GM21367 (cell line): ENCODE results near the gene ID2.

ENCODE experiments used
- ATAC-seq: cut with Tn5 transposase; IDR thresholded peaks from one replicate; pipeline ENCODE4 v1.9.1; 2021; ENCODE audit not compliant: unreplicated experiment

The ID2 gene

GRCh38 chr2:8647462-8647857, 34.4 kb upstream of the ID2 start:
- no peak for ATAC-seq

GRCh38 chr2:8648441-8649213, 33.2 kb upstream of the ID2 start:
- ATAC-seq: no peak

GRCh38 chr2:8649718-8650117, 32.1 kb upstream of the ID2 start:
- no peak for ATAC-seq

- ATAC-seq: no peak
Observed at GRCh38 chr2:8650256-8650655, 31.6 kb upstream of the ID2 start.

GRCh38 chr2:8652774-8653426, 29.0 kb upstream of the ID2 start:
- ATAC-seq: no peak

GRCh38 chr2:8653485-8653884, 28.4 kb upstream of the ID2 start:
- no peak for ATAC-seq

DNA sequence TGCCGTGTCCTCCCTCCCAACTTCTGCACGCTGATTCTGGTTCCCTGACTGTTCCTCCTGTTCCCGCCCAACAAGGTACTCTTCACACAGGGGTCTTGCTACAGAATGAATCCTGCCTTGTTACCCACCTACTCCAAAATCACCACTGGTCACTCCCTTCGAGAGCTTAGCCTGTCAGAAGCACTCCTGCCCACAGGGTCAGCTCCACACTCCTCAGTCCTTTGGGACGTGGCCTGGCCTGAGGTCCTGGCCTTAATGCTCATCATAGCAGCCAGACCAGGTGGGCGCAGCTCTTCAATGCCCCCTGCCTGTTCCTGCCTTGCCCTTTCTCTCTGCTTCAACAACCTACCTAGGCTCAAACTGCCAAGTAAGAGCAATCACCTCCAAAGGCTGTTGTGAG, 27.8 kb upstream of the ID2 start:
- ATAC-seq: no peak

DNA sequence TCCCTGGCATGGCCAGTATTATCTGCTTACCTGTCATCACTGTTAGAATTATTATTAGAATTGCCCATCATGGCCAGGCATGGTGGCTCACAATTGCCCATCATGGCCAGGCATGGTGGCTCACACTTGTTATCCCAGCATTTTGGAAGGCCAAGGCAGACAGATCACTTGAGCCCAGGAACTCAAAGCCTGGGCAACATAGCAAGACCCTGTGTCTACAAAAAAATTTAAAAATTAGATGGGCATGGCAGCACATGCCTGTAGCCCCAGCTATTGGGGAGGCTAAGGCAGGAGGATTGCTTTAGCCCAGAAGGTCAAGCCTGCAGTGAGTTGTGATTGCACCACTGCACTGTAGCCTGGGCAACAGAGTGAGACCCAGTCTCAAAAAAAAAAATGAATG, 27.4 kb upstream of the ID2 start:
- ATAC-seq: no peak

DNA sequence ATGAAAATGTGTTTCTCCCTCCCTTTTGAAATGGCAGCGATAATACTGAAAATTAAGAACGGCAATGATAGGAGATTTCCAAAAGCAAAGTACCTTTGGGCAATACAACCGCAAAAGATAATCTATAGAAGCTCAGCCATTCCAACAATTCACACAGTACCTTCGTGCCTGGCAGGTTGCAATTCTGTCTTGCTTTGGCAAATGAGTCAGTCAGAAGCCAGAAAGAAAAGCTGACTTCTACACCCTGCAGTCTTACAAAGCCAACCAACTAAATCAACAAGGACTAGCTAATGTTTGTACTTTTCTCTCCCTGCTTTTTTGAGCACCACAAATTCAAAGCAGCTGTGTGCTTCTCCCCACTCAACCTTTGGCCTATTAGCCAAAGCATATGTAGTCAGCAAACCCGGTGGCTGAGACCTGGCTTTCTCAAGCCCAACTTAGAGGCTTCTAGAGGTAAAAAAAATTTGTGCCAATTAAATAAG, 25.7 kb upstream of the ID2 start:
- ATAC-seq: no peak

GRCh38 chr2:8656811-8657210, 25.0 kb upstream of the ID2 start:
- no peak for ATAC-seq

DNA sequence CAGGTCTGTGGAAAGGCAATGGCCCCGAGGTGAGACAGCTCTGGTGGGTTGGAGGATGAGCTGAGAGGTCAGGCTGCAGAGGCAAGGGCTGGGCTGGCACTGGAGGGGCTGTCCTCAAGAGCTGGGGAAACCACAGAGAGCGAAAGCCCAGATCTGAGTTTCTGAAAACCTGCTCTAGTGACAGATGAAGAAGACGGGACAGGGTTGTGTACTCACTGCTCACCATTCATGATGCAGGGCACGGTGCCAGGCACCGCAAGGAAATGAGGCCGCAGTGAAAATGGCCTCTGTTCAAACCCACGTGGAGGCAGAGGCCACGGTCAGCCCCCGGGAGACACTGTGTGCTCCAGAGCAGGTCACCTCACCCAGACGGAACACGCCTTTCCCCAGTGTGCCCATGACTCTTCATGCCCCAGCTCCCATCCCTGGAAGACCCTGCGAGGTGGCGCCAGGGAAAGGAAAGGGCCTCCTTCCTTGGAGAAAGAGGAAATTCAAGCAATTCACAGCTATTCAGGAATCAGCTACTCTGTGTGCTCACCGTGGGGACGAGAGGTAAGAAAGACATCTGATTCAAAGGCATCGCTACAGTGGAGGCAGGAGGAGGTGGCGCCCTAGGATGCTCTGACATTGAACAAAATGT, 24.3 kb upstream of the ID2 start:
- no peak for ATAC-seq

DNA sequence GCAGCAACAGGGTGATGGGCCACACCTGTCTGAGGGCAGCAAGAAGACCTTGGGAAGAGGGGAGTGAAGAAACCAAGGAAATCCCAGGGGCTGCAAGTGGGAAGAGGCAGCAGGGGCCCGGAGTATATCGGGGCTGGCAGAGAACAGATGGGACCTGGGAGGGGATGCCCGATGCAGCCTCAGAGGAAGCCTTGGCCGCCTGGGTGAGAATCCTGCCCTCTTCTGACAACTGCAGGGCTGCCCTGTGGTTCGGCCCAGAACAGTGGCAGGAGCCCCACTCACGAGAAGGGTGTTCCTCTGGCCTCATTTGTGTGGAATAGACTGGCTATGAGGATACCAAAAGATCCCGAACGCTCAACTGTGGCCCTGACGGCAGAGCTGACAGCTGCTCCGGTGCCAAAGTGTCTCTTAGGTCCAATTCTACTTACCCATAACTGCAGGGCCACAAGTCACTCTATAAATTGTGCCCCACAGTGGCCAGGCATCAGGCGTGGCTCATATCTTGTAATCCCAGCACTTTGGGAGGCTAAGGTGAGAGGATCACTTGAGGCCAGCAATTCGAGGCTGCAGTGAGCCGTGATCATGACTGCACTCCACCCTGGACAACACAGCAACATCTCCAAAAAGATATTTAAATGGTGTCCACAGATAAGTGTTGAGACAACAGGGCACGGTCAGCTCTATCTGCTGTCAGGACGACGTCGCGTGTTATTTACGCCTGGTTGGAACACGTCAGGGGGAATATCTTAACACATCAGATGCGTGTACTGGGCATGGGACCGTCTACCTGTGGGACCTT, 23.6 kb upstream of the ID2 start:
- ATAC-seq: no peak

GRCh38 chr2:8659092-8659734, 22.6 kb upstream of the ID2 start:
- no peak for ATAC-seq

DNA sequence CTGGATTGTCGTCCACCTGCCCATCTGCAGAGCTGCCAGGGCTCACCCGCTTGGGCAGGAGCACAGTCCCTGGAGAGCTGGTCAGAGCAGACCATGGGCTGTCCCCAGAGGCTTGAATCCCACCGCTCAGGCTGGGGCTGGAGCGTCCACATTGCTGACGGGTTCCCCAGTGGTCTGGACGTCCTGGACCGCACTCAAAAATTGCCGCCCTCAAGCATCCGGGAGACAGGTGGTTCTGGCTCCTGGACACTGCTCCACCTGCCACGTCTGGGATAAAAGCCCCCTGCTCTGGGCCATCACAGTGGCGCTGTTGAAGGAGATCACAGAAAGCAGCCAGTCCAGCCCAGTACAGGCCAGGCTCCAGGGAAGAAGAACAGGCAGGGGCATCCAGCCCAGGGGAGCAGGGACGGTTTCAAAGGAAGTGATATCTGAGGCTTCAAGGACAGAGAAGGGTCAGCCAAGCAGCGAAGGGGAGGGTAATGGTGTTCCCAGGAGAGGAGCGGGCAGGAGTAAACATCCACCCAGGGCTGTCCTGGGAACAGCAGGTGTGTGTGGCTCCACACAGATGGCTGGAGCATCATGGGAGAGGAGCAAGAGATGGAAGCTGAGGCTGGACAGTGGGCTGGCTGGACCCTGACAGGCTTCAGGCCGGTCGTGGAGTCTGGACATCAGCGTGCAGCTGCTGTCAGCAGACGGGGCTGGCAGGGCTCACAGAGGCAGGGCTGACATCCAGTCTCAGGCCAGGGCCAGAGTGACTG, 21.9 kb upstream of the ID2 start:
- no peak for ATAC-seq

DNA sequence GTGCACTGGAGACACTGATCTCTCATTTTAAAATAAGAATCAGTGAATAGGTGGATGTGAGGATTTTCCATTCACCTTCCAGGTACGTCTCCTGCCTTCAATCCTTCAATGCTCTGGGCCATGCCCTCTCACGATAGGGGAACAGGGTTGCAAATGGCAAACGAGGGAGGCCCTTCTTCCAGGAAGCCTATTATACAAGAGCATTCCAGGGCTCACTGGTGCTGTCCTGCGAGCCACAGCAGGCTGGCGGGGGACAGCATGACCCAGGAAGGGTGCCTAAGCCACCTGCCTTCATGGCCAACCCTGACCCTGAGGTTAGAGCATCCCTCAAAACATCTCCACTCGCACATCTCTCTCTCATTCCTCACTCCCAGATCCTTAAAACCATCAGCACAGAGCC, 20.6 kb upstream of the ID2 start:
- ATAC-seq: no peak

GRCh38 chr2:8661736-8662135, 20.1 kb upstream of the ID2 start:
- ATAC-seq: no peak

GRCh38 chr2:8662239-8662879, 19.5 kb upstream of the ID2 start:
- no peak for ATAC-seq

- no peak for ATAC-seq
Observed at GRCh38 chr2:8663997-8664396, 17.9 kb upstream of the ID2 start.

DNA sequence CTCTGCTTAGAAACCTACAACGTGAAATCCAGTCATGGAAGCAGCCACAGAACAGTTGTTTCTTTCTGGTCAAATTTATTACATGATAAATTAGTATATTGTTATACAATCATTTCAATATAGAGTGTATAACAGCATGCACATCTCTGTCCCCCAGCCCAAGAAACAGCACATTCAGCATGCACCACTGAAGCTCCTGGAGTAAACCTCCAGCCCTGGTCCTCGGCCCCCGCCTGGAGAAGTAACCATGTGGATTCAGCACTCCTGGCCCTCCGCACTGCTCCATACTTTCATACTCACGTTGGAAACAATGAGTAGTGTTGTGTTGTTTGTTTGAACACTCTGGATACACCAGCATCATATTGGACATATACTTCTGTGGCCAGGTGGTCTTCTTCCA, 15.3 kb upstream of the ID2 start:
- no peak for ATAC-seq
